GM19467 (cell line): ENCODE results near the gene SMPX.

ENCODE experiments used
- ATAC-seq: cut with Tn5 transposase; IDR thresholded peaks from one replicate; pipeline ENCODE4 v1.9.1; 2021; ENCODE audit warnings: mild to moderate bottlenecking, moderate library complexity; ENCODE audit not compliant: unreplicated experiment

Gene SMPX

DNA sequence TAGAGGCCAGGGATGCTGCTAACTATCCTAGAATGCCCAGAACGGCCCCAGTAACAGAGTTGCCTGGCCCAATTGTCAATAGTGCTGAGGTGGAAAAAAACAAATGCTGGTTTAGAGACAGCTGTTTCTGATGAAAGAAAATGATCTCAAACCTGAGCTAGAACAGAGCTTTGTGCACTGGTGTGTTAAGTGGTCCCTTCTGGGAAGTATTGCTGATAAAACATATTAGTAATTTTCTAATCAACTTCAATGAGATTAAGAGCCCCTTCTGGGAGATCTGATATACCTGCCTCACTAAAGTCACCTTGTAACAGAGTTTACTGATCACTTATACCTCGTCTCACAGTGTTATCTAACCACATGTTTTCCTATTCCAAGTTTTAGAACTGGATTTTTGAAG is 42.1 kb downstream of the SMPX start:
- no peak for ATAC-seq

DNA sequence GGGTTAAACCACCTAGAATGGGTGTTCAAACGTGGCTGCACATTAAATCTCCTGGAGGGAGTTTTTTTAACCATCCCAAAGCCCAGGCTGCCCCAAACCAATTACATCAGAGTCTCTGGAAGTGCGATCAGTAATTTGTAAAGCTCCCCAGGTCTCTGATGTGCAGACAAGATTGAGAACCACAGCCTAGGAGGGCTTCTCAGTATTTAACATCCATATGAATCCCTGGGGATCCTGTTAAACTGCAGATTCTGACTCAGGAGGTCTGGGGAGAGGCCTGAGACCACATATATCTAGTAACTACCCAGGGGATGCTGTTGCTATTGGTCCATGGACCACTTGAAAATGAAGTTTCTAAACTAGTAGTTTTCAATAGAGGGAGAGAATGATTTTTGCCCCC is 42.6 kb downstream of the SMPX start:
- ATAC-seq = no peak

DNA sequence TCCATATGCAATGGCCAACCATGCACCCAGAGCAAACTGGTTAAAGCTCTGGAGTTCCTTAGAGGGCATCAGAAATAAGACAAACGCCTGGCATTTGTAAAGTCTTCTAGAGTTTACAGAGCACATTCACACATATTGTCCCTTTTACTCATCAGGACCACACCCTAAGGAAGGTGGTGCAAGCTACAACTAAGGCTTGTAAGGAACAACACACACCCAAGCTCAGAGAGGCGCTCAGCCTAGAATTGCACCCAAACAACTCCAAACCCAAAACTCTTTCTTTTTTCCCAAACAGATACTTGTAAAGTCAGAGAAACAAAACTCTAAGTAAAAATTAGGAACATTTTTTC is 46.1 kb downstream of the SMPX start:
- no peak for ATAC-seq

DNA sequence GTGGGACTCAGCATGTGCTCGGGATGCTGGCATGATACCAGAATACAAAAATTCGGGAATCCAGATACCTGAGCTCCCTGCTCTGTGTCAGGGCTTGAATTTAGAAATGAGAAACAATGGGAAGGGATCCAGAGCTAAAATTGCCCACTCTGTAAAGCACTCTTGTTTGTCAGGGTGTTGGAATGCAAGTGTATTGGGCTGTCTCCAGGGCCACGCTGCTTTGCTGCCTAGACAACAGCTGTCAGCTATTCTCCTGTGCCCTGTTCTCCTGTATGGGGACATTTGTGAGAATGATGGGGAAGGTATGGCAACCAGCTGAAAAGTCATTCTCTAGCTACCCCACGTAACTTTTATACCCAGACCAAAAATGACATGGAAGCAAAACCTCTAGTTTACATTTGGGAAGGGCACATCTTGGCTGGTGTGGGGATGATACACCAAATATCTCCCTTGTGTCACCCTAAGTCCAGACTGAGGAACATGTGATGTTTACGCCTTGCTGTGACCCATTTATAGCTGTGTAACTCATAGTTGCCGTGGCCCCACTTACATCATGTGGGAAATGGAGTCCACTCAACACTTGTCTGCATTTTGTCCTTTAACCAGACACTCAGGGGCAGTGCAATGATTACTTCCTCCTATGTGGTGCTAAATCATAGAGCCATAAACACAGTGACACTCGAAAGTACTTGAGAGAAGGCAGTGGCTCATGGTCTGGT is 46.6 kb downstream of the SMPX start:
- ATAC-seq = no peak

DNA sequence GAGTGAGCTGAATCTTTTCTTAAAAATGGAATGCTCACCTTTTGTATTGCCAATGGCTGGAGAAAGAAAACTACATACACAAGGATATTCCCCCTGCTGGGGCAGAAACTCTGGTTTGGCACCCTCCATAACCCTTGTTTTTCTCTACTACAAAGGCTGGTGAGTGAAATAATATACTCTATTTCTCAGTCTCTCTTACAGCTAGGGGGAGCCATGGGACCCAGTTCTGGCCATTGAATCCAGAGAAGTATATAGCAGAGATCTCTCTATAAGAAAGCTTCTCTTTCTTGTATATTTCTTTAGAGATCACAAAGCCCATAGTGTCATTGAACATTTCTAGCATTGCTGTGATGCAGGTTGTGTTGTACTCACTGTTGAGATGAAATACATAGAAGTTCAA is 49.8 kb downstream of the SMPX start:
- no peak for ATAC-seq

DNA sequence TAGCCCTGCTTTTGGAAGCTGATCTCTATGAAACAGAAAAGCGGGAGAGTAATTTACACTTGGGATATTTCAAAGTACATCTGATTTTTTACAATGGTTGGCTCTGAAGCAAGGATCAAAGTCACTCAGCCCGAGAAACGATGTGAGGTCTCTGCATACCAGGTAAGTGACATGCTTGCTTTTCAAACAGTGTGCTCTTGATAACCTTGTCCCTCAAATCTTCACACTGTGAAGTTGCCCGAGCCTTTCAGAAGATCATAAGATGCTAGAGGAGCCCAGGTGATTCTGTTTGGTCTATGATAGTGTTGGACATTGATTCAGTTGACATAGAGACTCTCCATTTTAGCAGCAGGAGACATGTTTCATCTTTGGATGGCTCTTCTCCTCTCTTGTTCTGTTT is 52.7 kb downstream of the SMPX start:
- ATAC-seq = no peak

DNA sequence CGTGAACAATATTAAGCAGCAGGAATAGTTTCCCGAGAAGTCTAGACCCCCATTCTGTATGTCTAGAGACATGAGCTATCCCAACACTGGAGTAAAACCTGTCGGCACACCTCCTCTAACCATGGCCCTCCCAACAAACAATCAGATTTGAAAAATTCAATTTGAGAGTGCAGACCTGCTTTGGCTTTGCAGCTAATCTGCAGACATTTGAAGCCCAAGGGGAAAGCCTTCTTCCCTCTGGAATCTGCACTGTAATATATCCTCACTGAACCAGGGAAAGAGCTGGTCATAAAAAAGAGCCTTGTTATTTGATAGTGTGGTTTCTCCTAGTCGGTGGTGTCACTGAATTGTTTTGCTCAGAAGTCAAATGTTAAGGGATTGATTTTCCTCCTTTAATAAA is 55.2 kb downstream of the SMPX start:
- no peak for ATAC-seq

DNA sequence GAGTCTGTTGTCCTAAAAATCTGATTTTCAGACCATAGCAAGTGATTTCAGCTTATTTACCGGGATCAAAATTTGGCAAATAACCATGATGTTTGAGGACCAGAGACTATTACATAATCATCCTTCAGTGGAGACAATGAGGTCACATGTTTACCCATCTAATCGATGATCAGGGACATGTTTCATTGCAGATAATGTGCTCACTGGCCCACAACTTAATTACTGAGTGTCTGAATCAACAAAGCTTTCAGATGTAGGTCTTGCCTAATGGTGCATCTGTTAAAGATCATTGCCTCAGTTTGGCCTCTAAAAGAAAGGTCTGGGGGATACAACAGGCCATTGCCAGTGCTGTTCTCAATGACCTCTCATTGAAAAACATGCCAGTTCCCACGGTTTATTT is 56.9 kb downstream of the SMPX start:
- ATAC-seq = no peak

DNA sequence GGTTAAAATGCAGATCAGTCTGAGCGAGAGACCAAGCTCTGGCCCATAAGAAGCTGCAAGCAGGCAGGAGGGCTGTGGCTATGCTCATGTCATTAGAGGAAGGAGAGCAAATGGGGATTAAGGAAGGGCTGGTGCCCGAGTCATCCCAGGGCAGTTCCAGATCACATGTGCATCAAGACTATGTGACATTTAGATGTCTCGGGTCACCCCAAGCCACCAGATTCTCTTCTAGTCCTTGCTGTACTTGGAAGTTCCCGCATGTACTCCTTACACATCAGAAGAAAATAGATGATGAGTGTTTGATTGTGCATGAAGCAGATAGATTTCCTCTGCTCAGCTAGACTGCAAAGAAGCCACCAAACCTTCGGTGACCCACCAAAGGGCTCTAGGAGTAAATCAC is 57.6 kb downstream of the SMPX start:
- no peak for ATAC-seq

DNA sequence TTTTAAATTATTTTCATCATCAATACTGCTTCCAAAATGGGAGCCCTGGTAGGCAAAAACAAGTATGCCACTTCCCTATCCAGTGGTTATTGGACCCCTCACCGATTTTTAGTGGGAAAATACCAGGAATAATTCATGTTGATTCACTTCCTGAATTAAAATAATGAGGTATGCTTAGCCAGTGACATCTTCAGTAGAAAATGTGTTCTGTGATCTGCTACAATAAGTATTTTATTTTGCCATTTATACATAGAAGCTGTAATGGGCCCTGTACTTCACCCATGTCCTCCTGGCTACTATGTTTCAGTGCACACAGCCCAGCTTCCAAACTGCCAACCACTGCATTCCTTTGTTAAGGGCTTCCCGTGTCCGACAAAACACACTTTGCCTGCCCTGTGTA is 58.8 kb downstream of the SMPX start:
- ATAC-seq = no peak

DNA sequence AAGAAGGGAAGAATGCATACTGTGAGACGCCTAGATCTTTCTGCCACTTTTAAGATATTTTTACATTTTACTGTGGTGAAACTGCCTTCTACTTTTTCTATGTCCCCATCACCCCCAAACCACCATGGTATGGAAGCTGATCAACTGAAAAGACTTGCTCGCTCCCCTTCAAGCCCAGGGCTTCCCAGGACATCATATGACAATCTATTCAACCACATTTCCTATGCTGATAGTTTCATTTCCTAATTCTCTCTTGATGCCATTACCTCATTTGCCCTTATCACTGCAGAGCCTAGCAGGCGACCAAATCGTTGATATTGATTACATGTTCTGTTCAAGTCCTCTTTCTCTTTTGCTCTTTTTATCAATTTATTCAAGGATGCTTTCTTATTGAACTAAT is 59.6 kb downstream of the SMPX start:
- ATAC-seq = no peak

DNA sequence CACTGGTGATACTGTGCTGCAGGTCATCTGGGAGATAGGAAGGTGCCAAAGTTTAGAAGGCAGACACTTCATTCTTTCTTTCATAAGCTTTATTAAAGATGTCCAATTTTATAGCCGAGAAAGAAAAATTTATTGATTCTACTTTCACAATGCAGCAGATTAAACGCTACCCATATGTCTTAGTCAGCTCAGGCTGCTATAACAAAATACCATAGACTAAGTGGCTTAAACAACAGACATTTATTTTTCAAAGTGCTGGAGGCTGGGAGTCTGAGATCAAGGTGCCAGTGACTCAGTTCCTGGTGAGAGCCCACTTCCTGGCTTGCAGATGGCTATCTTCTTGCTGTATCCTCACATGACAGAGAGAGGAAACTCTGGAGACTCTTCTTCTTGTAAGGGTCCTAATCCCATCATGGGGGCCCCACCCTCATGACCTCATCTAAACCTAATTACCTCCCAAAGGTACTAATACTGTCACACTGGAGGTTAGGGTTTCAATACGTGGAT is 66.4 kb downstream of the SMPX start:
- no peak for ATAC-seq

DNA sequence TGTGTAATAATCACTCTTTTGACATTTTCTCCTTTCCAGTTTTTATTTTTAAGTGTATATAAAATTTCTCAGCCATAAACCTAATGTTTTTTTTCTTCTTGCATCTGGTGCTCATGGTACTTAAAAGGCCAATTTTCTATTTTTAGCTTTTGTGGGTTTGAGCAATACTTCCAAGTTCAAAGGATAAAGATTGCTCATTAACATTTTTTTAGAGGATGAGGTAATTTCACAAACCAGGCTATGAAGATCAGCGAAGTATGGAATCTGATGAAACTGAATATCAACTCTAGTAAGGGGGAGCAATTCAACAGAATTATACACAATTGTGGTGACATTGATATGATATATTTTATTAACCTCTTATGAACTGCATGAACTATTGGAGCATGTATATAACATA is 74.0 kb downstream of the SMPX start:
- ATAC-seq = no peak

DNA sequence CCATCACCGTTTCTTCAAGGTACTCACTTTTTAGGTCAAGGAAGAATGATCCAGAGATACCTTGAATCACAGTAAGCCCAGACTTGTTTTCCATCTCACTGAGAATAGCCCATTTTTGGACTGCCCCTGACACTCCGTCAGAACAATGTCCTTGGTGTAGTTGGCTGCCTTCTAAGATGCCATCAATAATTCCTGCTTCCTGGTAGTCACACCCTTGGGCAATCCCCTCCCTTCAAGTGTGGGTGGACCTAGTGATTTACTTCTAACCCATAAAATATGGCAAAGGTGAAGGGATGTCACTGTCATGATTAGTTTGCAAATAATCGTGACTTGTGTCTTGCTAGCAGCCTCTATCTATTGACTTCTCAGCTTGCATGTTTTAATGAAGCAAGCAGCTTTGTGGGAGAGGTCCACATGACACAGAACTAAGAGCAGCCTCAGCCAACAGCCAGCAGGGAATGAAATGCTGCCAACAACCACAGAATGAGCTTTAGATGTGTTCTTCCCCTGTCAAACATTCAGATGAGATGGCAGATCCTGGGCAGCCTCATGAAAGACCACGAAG is 79.8 kb downstream of the SMPX start:
- no peak for ATAC-seq

DNA sequence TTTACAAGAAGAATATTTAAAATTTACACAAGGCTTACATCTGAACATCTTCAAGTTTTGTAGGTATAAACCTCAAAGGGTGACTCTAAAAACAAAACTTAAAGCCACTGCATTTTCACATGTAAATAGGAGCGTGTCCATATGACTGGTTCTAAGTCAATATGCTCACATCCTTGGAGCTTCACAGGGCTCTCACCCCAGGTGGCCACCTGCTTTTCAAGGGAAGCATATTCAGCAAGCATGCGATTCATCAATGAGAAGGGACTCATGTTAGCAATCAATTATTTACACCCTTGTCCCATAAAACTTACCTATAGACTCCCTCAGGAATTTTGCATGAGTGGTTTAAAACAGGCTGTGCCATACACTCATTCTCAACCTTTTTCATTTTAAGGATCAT is 82.0 kb downstream of the SMPX start:
- no peak for ATAC-seq

DNA sequence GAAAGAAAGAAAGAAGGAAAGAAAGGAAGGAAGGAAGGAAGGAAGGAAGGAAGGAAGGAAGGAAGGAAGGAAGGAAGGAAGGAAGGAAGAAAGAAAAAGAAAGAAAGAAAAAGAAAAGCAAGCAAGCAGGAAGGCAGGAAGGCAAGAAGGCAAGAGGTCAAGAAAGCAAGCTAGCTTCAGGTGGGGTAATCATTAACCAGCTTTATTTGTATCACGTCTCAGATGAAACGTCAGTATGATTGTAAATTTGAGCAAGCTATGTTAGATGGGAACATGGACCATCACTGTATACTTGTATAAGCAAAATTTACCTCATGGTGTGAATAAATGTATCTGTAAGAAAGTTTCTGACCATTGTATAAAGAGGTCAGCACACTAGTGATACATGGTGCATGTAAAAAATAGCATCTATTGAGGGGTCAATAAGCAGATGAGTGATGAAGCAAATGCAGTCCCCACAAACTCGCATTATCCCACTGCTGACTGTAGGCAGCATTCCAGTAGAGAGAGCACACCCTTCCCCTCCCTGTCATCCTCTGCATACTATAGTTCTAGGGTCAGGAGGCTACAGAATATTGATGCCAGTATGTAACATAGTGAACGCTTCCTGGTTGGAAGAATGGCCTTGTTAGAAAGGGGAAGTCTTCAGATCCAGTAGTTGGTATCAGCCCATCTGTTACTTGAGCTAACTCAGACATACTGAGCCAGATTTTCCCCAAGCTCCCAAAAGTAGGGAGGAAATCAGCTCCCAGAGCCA is 83.3 kb downstream of the SMPX start:
- no peak for ATAC-seq

DNA sequence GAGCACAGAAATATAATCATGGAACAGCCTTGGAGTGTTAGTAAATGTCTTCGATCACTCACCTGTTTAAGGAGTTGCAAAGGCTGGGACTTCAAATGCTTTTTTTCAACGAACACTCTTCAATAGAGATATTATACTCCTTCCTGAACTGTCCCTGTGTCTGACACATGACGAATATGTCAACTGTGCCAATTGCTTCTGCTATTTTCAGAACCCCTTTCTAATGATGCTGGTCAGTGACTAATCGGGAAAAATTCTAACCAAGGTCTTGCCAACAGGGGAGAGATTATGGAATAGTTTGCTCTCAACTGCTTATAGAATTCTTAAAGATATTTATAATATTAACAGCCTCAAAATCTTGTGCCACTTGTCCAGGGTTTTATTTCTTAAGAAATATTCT is 91.2 kb downstream of the SMPX start:
- no peak for ATAC-seq

DNA sequence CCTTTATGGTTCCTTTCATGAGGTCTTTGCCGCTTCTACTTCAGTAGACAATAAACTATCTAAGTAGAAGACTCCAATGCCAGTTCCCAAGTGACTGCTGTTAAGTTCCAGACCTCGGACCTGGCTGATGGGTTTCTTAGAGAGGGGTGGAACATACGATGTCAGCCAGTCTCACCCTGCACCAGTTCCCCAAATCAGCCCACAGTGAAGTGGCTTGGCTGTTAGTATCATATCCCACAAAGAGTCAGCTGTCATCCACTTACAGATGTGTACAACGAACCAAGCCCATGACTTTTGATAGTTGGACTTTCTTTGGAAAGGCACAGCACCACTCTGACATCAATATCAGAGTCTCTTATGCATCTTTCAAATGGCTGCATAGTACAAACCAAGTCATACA is 91.7 kb downstream of the SMPX start:
- no peak for ATAC-seq

DNA sequence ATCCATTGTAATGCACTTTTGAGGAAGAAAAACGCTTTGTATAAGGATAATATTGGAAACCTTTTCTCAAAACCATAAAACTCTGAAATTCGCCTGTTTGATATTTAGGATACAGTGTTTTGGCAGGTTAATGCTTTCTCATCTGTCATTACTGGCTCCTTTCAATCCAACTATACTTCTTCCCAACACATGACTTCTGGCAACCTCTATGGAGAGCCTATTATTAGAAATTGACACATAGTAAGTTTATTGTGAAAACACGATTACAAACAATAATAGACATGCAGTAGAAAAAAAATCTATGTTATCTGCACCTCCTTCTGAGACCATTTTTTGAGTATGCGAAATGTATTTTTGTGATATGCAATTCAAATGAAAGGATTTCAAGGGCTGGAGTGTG is 95.2 kb downstream of the SMPX start:
- ATAC-seq = no peak

DNA sequence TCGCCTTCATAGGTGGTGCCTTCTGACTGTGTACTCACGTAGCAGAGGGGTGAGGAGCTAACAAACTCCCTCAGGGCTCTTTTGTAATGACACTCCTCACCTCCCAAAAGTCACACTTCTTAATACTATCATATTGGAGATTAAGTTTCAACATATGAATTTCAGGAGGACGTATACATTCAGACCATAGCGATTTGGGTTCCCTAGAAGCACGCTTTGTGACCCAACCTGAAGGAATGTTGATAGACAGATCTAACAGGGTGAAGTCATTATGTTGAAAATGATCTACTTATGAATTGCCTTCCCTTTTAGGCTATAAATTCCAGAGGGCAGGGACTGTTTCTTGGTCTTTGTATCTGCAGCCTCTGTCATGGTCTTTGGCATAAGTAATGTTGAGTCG is 96.6 kb downstream of the SMPX start:
- no peak for ATAC-seq

DNA sequence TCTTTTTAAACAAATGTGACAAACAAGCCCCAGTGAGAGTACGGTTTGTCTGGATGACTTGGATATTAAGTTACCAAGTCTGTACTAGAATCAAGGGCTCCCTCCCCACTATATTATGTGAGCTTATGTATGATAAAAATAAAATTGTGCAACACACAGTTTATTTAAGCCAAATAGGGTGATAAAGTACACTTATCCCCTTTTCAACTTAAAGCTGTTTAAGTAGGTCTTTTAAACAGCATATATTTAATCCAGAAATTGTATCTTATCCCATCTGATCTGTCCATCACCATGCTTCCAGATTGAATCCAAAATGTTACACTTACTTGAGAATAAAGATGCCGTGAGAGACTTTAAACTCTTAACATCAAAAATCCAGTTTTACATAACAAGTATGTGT is 97.8 kb downstream of the SMPX start:
- no peak for ATAC-seq

DNA sequence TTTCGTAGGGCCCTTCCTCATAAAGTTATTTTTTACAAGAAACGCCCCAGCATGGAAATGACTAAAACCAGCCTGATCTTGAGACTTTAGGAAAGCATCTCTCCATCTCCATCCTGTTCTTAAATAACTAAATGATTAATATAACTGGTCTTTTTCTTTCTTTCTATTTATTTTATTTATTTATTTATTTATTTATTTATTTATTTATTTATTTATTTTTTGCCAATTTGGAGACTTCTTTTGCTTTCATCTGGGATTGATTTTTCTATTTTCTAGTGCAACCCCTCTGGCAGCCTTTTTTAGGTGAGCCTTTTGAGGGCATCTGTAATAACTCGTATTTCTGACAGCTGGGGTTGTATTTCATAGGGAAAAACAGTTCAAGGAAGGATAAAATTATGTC is 98.6 kb downstream of the SMPX start:
- ATAC-seq = no peak
